Ovary (tissue), 9 donors: ENCODE results near the gene ARSJ. TPM values are rescaled to one million over a fixed set of nuclear protein-coding genes. Genes with fewer than 3 reads are reported as not detected.

ENCODE experiments used
- DNase-seq, 5 donors: peaks; one replicate each; pipeline ENCODE4 v3.0.0-alpha.2; 2019 to 2020
- H3K27ac ChIP-seq, 2 donors: fragments of 200-600 bp; one replicate each; pipeline versions ENCODE4 v1.5.1 to v1.8.0; 2019 to 2022
- H3K27me3 ChIP-seq: fragments of 200-600 bp; one replicate; pipeline ENCODE4 v1.8.0; 2022
- H3K36me3 ChIP-seq: fragments of 200-600 bp; sonication (generic); one replicate; pipeline ENCODE4 v1.5.1; 2019
- H3K4me1 ChIP-seq: one replicate; pipeline ENCODE4 v1.8.1; 2013; ENCODE audit warnings: mild to moderate bottlenecking, moderate library complexity; ENCODE audit not compliant: insufficient read depth
- H3K4me3 ChIP-seq: fragments of 200-600 bp; sonication (generic); one replicate; pipeline ENCODE4 v1.5.1; 2017
- H3K9me3 ChIP-seq, 2 donors: fragments of 200-600 bp in 1 of 2; sonication (generic) in 1 of 2; one replicate each; pipeline versions ENCODE4 v1.5.1 to v1.8.1; 2013 to 2019; ENCODE audit warnings: mild to moderate bottlenecking in 1 of 2, moderate library complexity in 1 of 2
- EP300 ChIP-seq: sonication (generic); formaldehyde crosslinking; IDR thresholded peaks from one replicate; pipeline ENCODE4 v1.6.1; 2017; ENCODE audit warnings: antibody characterized with exemption
- POLR2A ChIP-seq: fragments of 450-650 bp; IDR thresholded peaks from one replicate; pipeline ENCODE4 v1.6.1; 2017; ENCODE audit warnings: antibody characterized with exemption, mild to moderate bottlenecking, moderate library complexity
- WGBS, 3 donors: extraction: QIAGEN DNeasy Blood & Tissue Kit in 1 of 3; methylation state at CpG; one replicate each; pipeline versions ENCODE4 v1.1.5 to v1.1.7; 2013 to 2017; 5-methylcytosine and 5-hydroxymethylcytosine counted together
- intact Hi-C, 4 donors: fragments of 100-400 bp; cut with DNase I; formaldehyde crosslinking; loops; one replicate each; pipeline versions ENCODE4 v1.11.0 to v1.15.1; 2022 to 2023
- polyA plus RNA-seq, 2 donors: library from polyadenylated mRNA; stranded (reverse); fragments of 200-250 nt in 1 of 2; fragments of 350-450 nt in 1 of 2; fragmentation: Illumina TruSeq in 1 of 2; extraction: RNeasy Lipid Tissue Mini Kit (QIAGEN cat#74804) in 1 of 2; gene quantifications; one replicate each; pipeline ENCODE4 v1.2.3, GENCODE V29; 2013 to 2014
- total RNA-seq, 7 donors: library from RNA; depleted of rRNA in 2 of 7; stranded (reverse); fragments of >200 nt in 2 of 7; fragmentation: NEBNext Ultra II Directional in 3 of 7; extraction: Animal tissue kit (Norgen Biotek cat#: 25700) in 3 of 7; gene quantifications; one replicate each; pipeline versions ENCODE4 v1.1.0 to v1.2.4, GENCODE V29; 2016 to 2023
- TF ChIP-seq, protein P1 (sequence below), 3 donors: fragments of 450-650 bp in 2 of 3; fragments of 200-600 bp in 1 of 3; IDR thresholded peaks; one replicate each; pipeline versions ENCODE4 v1.5.1 to v1.8.0; 2016 to 2022; ENCODE audit warnings: antibody characterized with exemption in 3 of 3, mild to moderate bottlenecking in 1 of 3
- donor health status: DM: no; HTN: no; CAD: no; lungs with moderate emphysema.
- donor health status: DM: no; HTN: no; CAD: no.
- donor health status: Bipolar disorder and iron deficiency.
- donor health status: DM: yes; HTN: yes; CAD: no.
- donor health status: DM: no; HTN: no; CAD: no.
- donor health status: DM: yes; HTN: yes; CAD: no.

ARSJ gene
- total and polyA plus RNA-seq, 9 donors: 1.3 to 6.7 (median 4.4) TPM

DNA sequence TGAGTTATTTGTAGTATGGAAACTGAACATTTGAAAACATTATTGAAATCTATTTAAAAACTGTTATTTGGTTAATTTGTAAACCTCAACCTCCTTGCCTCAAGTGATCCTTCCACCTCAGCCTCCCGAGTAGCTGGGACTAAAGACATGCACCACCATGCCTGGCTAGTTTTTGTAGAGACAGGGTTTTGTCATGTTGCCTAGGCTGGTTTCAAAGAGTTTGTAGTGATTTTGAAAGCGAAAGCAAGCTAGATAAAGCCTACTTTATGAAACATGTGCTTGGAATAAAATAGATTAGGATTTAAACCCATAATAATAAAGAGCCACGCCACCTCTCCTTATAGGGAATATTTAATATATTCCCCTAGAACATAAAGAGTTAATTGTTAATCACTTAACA is 23.5 kb downstream of the ARSJ start:
- Histone ChIP-seq H3K27me3 (no peaks in the 10 kb centered on the region), H3K36me3 (no peaks in the 10 kb centered on the region), H3K27ac (no peak overlapping the region), H3K4me1 (no peaks in the 10 kb centered on the region), H3K4me3 (no peak overlapping the region), H3K9me3 (no peaks in the 10 kb centered on the region)
- intact Hi-C loops: no loop called here
- no peak for TF ChIP-seq EP300
- TF ChIP-seq, protein P1, sequence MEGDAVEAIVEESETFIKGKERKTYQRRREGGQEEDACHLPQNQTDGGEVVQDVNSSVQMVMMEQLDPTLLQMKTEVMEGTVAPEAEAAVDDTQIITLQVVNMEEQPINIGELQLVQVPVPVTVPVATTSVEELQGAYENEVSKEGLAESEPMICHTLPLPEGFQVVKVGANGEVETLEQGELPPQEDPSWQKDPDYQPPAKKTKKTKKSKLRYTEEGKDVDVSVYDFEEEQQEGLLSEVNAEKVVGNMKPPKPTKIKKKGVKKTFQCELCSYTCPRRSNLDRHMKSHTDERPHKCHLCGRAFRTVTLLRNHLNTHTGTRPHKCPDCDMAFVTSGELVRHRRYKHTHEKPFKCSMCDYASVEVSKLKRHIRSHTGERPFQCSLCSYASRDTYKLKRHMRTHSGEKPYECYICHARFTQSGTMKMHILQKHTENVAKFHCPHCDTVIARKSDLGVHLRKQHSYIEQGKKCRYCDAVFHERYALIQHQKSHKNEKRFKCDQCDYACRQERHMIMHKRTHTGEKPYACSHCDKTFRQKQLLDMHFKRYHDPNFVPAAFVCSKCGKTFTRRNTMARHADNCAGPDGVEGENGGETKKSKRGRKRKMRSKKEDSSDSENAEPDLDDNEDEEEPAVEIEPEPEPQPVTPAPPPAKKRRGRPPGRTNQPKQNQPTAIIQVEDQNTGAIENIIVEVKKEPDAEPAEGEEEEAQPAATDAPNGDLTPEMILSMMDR (IDR thresholded peaks at IDR 0.05): no peak
- TF ChIP-seq POLR2A: no peak
- WGBS, 3 donors: 86 to 93% (median 88%) methylated on average over 3 of the region's 3 CpGs
- no peak for DNase-seq

DNA sequence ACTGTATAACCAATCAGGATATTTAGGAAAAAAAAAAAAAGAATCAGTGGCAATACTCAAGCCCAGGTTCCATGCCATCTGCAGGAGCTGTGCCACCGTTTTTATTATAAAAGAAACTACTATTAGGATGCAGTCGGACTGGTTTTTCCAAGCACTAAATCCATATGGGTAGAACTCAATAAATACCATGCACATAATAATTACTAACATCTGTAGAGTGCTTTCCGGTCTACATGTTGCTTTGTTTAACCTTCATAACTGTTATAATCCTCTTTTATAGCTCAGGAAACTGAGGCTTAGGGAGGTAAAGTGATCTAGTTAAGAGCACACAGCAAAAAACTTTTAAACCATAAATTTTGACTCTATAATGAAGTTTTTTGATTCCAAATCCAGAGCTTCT is 24.0 kb downstream of the ARSJ start:
- DNase-seq: no peak
- 95 to 98% (median 96%) methylated on average over 3 of the region's 3 CpGs for WGBS, 3 donors
- TF ChIP-seq, protein P1 (IDR thresholded peaks at IDR 0.05): no peak
- TF ChIP-seq EP300 (no peak), POLR2A (no peak)
- Histone ChIP-seq H3K27ac (no peak overlapping the region), H3K9me3 (no peaks in the 10 kb centered on the region), H3K27me3 (no peaks in the 10 kb centered on the region), H3K36me3 (no peaks in the 10 kb centered on the region), H3K4me3 (no peak overlapping the region), H3K4me1 (no peaks in the 10 kb centered on the region)
- intact Hi-C loops: no loop called here

DNA sequence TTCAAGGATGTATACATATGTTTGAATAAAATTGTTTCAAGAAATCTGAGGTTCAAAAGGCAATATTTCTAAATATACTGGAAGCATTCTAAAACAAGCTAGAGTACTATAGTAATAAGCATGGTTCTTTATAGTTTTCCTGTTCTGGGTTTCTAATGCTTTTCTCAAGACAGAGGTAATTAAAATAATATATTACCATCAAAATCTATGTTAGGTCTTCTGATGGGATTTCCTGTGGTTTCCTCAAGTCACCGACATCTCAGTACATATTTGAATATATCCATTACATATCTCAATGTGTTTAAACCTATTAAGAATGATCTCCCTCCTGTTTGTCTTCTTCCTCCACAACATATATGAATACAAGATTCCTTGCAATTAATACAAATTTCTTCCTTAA is 25.6 kb downstream of the ARSJ start:
- H3K27ac ChIP-seq: no peak overlapping the region
- DNase-seq: no peak
- intact Hi-C loops: loop anchor here in 1 of 4 donors (5.0 kb wide), 1 partner anchor 428 kb away; no protein-coding TSS in a partner anchor
- no peaks in the 10 kb centered on the region for H3K27me3 ChIP-seq
- TF ChIP-seq EP300 (no peak), POLR2A (no peak)
- TF ChIP-seq, protein P1 (IDR thresholded peaks at IDR 0.05): no peak
- H3K4me1 ChIP-seq: no peaks in the 10 kb centered on the region
- no peaks in the 10 kb centered on the region for H3K9me3 ChIP-seq
- no peak overlapping the region for H3K4me3 ChIP-seq
- no peaks in the 10 kb centered on the region for H3K36me3 ChIP-seq
- WGBS, 3 donors: 96% methylated on average over 1 of the region's 1 CpG

DNA sequence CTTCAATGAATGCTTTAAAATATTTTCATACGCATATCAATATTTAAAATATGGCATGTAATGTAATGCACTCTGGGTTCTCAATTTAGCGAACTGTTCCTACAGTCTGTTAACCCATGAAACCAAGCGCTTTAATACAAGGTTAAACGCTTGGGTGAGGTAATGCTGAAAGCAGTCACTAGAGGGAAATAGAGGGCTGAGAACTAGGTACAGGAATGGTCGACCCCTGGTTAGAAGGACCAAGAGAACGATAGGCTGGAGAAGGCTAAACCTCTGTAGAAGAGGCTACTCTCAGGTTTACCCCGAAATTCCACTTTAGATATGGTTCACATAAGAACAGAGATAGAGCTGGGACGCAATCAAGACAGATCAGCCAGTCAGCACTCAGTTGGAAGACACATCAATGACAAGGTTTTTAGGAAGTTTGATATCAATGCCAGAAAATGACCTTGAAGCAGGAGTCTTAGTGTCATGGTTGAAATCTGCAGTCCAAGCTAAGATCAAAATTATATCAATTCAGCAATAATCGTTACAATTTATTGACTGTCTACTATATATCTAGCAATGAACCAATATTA is 26.9 kb downstream of the ARSJ start:
- Histone ChIP-seq H3K4me3 (no peak overlapping the region), H3K36me3 (no peaks in the 10 kb centered on the region), H3K27ac (no peak overlapping the region), H3K4me1 (no peaks in the 10 kb centered on the region), H3K9me3 (no peaks in the 10 kb centered on the region), H3K27me3 (no peaks in the 10 kb centered on the region)
- DNase-seq: no peak
- intact Hi-C loops: loop anchor here in 1 of 4 donors (5.0 kb wide), 1 partner anchor 430 kb away; no protein-coding TSS in a partner anchor
- WGBS, 3 donors: 62 to 70% (median 64%) methylated on average over 9 of the region's 9 CpGs
- TF ChIP-seq, protein P1 (IDR thresholded peaks at IDR 0.05): peak; percentile 27 to 55 (median 48)
- TF ChIP-seq EP300: no peak
